OCI-LY3 (cell line): Measurements from ENCODE around the gene GORASP1.

Experiments
- H2AFZ ChIP-seq: fragments of 200-600, 300-600 bp; shearing (Covaris generic); 2 replicates; pipeline ENCODE4 v1.6.0; 2014; ENCODE audit warnings: antibody characterized with exemption, low read depth, low read length
- H3K27ac ChIP-seq: fragments of 200-600, 300-600 bp; sonication (generic); 2 replicates; pipeline ENCODE4 v1.5.1; 2014; ENCODE audit warnings: mild to moderate bottlenecking, low read length, moderate library complexity, mixed read lengths
- H3K27me3 ChIP-seq: fragments of 200-600, 300-600 bp; sonication (generic); 2 replicates; pipeline ENCODE4 v1.6.1; 2014; ENCODE audit warnings: low read depth, low read length, mixed read lengths
- H3K36me3 ChIP-seq: fragments of 200-600, 300-600 bp; sonication (generic); replicated peaks from 2 replicates; pipeline ENCODE3; 2014; ENCODE audit warnings: low read depth, low read length, mixed read lengths
- H3K4me1 ChIP-seq: fragments of 300-600, 200-600 bp; sonication (generic); 2 replicates; pipeline ENCODE4 v1.6.1; 2014; ENCODE audit warnings: low read length, mixed read lengths
- H3K4me2 ChIP-seq: fragments of 200-600, 300-600 bp; sonication (generic); 2 replicates; pipeline ENCODE4 v1.6.1; 2014; ENCODE audit warnings: low read length, mixed read lengths
- H3K4me3 ChIP-seq: fragments of 300-600, 200-600 bp; sonication (generic); 2 replicates; pipeline ENCODE4 v1.5.1; 2014; ENCODE audit warnings: antibody characterized with exemption, mild to moderate bottlenecking, low read length, moderate library complexity
- H3K79me2 ChIP-seq: fragments of 300-600, 200-600 bp; shearing (Covaris generic); 2 replicates; pipeline ENCODE4 v1.6.1; 2014; ENCODE audit warnings: mild to moderate bottlenecking, low read length, mixed read lengths
- H3K9ac ChIP-seq: fragments of 300-600, 200-600 bp; shearing (Covaris generic); 2 replicates; pipeline ENCODE4 v1.6.0; 2014; ENCODE audit warnings: mild to moderate bottlenecking, low read length, moderate library complexity
- H3K9me3 ChIP-seq: fragments of 200-600, 300-600 bp; shearing (Covaris generic); 2 replicates; pipeline ENCODE4 v1.6.1; 2014; ENCODE audit warnings: low read length, mixed read lengths; ENCODE audit not compliant: insufficient read depth
- H4K20me1 ChIP-seq: fragments of 200-600, 300-600 bp; sonication (generic); 2 replicates; pipeline ENCODE4 v1.6.1; 2016; ENCODE audit warnings: low read length, mixed read lengths; ENCODE audit not compliant: insufficient read depth
- CTCF ChIP-seq: fragments of 200-600, 300-600 bp; sonication (generic); IDR thresholded peaks from 2 replicates; pipeline ENCODE4 v1.5.1; 2014; ENCODE audit warnings: antibody characterized with exemption, low read length, low read depth
- EZH2phosphoT487 ChIP-seq: fragments of 200-600 bp; shearing (Covaris generic); IDR thresholded peaks from 2 replicates; pipeline ENCODE4 v1.6.1; 2018; ENCODE audit warnings: antibody characterized with exemption, mixed run types, low read depth

The GORASP1 gene

GRCh38 chr3:39107388-39108199 lies at the start of gene GORASP1, which contains the start of gene TTC21A:
GORASP1 (minus strand) TSS chr3:39107627; CDS start chr3:39107541, 86 bp downstream.
TTC21A (plus strand) TSS chr3:39107680; CDS start chr3:39107838, 158 bp downstream.
- Histone ChIP-seq H3K79me2 (peaks cover 15% of the 10 kb centered on the region), H3K36me3 (no peaks in the 10 kb centered on the region), H2AFZ (peak within 1 kb of the TSS; percentile 78), H3K4me1 (peaks cover 21% of the 10 kb centered on the region), H3K4me3 (peak within 1 kb of the TSS; percentile 90), H3K27ac (peak within 1 kb of the TSS; percentile 43), H3K27me3 (peaks cover 5% of the 10 kb centered on the region; the same call in 1 of the 2 replicates), H4K20me1 (no peaks in the 10 kb centered on the region; the same call in none of the 2 replicates), H3K9me3 (no peaks in the 10 kb centered on the region), H3K4me2 (peak within 1 kb of the TSS; percentile 82), H3K9ac (peak within 1 kb of the TSS; percentile 77)
- TF ChIP-seq CTCF (no peak), EZH2phosphoT487 (no peak)

- peaks cover 13% of the 10 kb centered on the region for H4K20me1 ChIP-seq
- peaks cover 15% of the 10 kb centered on the region for H3K4me1 ChIP-seq
- H3K36me3 ChIP-seq: no peaks in the 10 kb centered on the region
- no peak overlapping the region for H3K9ac ChIP-seq
- no peaks in the 10 kb centered on the region for H3K9me3 ChIP-seq
- no peak overlapping the region for H2AFZ ChIP-seq
- H3K79me2 ChIP-seq: peaks cover 15% of the 10 kb centered on the region
- TF ChIP-seq EZH2phosphoT487 (no peak), CTCF (no peak)
- no peak overlapping the region for H3K27ac ChIP-seq
- H3K27me3 ChIP-seq: peaks cover 31% of the 10 kb centered on the region
- H3K4me2 ChIP-seq: no peak overlapping the region
- no peak overlapping the region for H3K4me3 ChIP-seq
Observed at GRCh38 chr3:39156421-39156820, 49.0 kb upstream of the GORASP1 start.

- H3K9ac ChIP-seq: peak overlapping the region; percentile 69; the same call in 1 of the 2 replicates
- peaks cover 31% of the 10 kb centered on the region for H4K20me1 ChIP-seq
- TF ChIP-seq CTCF: no peak
- no peak for TF ChIP-seq EZH2phosphoT487
- no peaks in the 10 kb centered on the region for H3K36me3 ChIP-seq
- no peaks in the 10 kb centered on the region for H3K9me3 ChIP-seq
- peaks cover 35% of the 10 kb centered on the region for H3K79me2 ChIP-seq
- H3K4me2 ChIP-seq: peak overlapping the region; percentile 87
- H2AFZ ChIP-seq: no peak overlapping the region
- peaks cover 31% of the 10 kb centered on the region for H3K27me3 ChIP-seq
- peaks cover 35% of the 10 kb centered on the region for H3K4me1 ChIP-seq
- peak overlapping the region; percentile 84 for H3K4me3 ChIP-seq
- no peak overlapping the region for H3K27ac ChIP-seq
Observed at GRCh38 chr3:39154280-39155021, 47.0 kb upstream of the GORASP1 start.

- peak overlapping the region; percentile 84 for H3K4me3 ChIP-seq
- H4K20me1 ChIP-seq: peaks cover 32% of the 10 kb centered on the region
- H3K9ac ChIP-seq: peak overlapping the region; percentile 69
- TF ChIP-seq EZH2phosphoT487: no peak
- TF ChIP-seq CTCF: no peak
- H3K79me2 ChIP-seq: peaks cover 39% of the 10 kb centered on the region
- H3K36me3 ChIP-seq: no peaks in the 10 kb centered on the region
- H2AFZ ChIP-seq: peak overlapping the region; percentile 62; the same call in 1 of the 2 replicates
- no peaks in the 10 kb centered on the region for H3K9me3 ChIP-seq
- H3K4me2 ChIP-seq: peak overlapping the region; percentile 87
- peaks cover 31% of the 10 kb centered on the region for H3K27me3 ChIP-seq
- no peak overlapping the region for H3K27ac ChIP-seq
- H3K4me1 ChIP-seq: peaks cover 40% of the 10 kb centered on the region
Observed at GRCh38 chr3:39153977-39154279, 46.5 kb upstream of the GORASP1 start.
